ENCODE data around the gene FOCAD.

Gene FOCAD

GRCh38 chr9:20940447-20941173 is 256.6 kb downstream of the FOCAD start:
- TF ChIP-seq CTCF (IDR thresholded peaks at IDR 0.05) = no peak

- peak; percentile 81 for TF ChIP-seq CTCF (IDR thresholded peaks at IDR 0.05)
These were observed 257.2 kb downstream of the FOCAD start for GRCh38 chr9:20941174-20941690.

GRCh38 chr9:20944507-20944906 is 260.4 kb downstream of the FOCAD start:
- TF ChIP-seq CTCF (IDR thresholded peaks at IDR 0.05) = no peak

GRCh38 chr9:20945269-20945668 is 261.2 kb downstream of the FOCAD start:
- no peak for TF ChIP-seq CTCF (IDR thresholded peaks at IDR 0.05)

GRCh38 chr9:20945856-20946255 is 261.8 kb downstream of the FOCAD start:
- no peak for TF ChIP-seq CTCF (IDR thresholded peaks at IDR 0.05)

- no peak for TF ChIP-seq CTCF (IDR thresholded peaks at IDR 0.05)
These were observed 264.6 kb downstream of the FOCAD start for GRCh38 chr9:20948703-20949102.

GRCh38 chr9:20950707-20951106 is 266.6 kb downstream of the FOCAD start:
- TF ChIP-seq CTCF (IDR thresholded peaks at IDR 0.05) = no peak

All from LNCAP (cell line).